ENCODE measurements around the gene FUT3.

- no peak for TF ChIP-seq CTCF (optimal IDR thresholded peaks at IDR 0.05 in 1 of 3, IDR thresholded peaks at IDR 0.05 in 1 of 3, conservative IDR thresholded peaks at IDR 0.05 in 1 of 3; ENCODE audit: extremely low read depth in 1 of 3, insufficient read depth in 2 of 3, low read length in 3 of 3)
- no peak for TF ChIP-seq EZH2 (IDR thresholded peaks at IDR 0.05; ENCODE audit: low read length)
These were observed 23.2 kb downstream of the FUT3 start for GRCh38 chr19:5827891-5828660.

All from keratinocyte (primary cell).